Measurements from ENCODE around the gene VPS29.

- TF ChIP-seq FOXJ3 (CRISPR knock-in tag; IDR thresholded peaks at IDR 0.05) (no peak), ZNF449 (CRISPR knock-in tag; IDR thresholded peaks at IDR 0.05) (no peak), LARP7 (IDR thresholded peaks at IDR 0.05) (no peak), ZSCAN32 (CRISPR knock-in tag; IDR thresholded peaks at IDR 0.05) (no peak)
Measured at GRCh38 chr12:110546339-110546738, 44.4 kb upstream of the VPS29 start.

All from K562 (cell line).